Hematopoietic multipotent progenitor cell treated with erythropoietin and hydrocortisone succinate and interleukin-3 and kit ligand, for 15 days (in vitro differentiated cells): ENCODE measurements around the gene CDK4.
"Not testable (repeated sequence)": the region's sequence is repeated elsewhere in the genome, so short reads cannot be mapped to it uniquely, and the experiment has no call there.

ENCODE experiments used
- DNase-seq: peaks from one replicate; pipeline ENCODE4 v3.0.0-alpha.2; 2015; ENCODE audit warnings: low spot score

The CDK4 gene

DNA sequence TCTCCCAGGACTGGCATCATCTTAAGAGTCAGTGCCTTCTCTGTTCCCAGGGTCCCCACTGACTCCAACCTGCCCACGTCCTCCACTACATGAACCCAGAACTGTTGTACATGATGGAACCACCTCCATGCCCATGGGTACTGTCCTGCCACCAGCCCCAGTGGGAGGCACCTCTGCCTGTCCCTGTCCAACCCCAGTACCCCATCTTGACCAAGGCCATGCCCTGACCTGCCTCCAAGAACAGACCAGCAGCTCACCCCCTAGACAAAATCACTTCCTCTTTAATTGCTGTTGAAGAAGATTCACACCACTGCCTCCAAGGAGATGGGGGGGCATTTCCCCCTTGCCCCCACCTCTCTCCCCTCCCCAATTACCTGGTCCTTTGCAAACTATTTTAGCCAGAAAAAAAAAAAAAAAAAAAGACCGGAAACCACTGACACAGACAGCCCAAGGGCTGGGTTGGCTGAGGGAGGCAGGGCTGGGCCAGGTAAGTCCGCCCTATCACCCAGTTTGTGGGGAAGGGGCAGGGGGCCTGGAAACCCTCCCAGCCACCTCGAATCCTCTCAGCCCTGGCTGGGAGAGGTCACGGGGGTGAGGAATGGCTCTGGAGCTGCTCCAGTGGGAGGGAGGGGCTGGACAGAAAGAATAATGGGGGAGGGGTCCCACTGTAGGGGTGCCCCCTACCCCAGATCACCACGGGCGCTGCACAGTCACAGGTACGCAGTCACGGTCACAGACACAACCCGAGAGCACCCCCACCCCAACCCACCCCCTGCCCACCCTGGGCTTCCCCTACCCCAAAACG is 27.0 kb downstream of the CDK4 start:
- DNase-seq = no peak

DNA sequence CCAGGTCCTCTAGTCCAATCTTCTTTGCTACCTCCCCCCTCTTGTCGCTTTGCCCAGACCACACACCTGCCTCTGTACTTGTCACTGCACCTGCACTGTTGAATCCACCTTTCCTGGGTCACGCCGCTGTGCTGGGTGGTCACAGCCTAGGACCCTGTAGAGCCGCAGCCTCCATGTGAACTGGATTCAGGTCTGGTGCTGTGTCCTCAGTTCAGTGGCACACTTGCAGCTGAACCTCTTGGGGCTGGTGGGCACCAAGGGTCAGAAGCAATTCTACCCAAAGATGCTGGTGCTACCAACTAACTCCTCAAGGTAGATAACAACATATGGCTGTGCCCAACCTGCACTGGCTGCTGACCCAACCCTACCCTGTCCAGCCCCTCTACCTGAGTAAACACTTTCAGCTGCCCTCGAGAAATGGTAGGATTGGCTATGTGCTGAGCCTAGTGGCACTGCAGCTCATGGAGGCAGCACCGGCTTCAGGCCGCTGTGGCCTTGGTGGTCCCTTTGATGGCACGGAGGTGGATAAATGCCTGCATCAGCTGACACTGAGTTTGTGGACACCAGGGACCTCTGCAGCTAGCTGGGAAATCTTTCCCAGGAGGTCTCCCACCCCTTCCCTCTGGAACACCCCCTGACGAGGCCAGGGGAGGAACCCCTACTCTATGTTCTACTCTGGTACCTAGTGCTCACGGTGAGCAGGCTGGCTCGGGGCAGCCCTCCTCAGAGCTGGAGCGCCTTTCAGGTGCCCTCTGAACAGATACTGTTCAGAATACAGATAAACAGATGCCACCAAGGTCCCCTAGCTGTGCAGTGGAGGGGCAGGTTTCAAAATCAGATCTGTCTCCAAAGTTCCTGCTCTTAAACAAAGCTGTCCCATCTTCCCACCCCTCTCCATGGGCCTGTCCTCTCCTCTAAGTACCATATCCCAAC is 27.8 kb downstream of the CDK4 start:
- no peak for DNase-seq

DNA sequence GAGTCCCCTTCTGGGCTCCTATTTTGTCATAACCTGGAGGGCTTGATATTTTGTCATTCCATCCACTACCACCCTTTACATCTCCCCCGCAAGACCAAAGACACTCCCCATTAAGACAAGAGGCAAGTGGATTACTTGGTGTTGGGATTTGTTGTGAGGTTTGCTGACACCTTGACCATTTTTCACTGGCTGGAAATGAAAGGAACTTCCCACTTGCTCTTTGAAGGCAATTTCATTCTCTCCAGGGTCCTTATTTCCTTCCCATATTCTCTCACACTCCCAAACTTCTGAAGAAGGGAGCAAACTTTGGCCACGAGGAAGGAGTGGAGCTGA is 28.5 kb downstream of the CDK4 start:
- DNase-seq = no peak

DNA sequence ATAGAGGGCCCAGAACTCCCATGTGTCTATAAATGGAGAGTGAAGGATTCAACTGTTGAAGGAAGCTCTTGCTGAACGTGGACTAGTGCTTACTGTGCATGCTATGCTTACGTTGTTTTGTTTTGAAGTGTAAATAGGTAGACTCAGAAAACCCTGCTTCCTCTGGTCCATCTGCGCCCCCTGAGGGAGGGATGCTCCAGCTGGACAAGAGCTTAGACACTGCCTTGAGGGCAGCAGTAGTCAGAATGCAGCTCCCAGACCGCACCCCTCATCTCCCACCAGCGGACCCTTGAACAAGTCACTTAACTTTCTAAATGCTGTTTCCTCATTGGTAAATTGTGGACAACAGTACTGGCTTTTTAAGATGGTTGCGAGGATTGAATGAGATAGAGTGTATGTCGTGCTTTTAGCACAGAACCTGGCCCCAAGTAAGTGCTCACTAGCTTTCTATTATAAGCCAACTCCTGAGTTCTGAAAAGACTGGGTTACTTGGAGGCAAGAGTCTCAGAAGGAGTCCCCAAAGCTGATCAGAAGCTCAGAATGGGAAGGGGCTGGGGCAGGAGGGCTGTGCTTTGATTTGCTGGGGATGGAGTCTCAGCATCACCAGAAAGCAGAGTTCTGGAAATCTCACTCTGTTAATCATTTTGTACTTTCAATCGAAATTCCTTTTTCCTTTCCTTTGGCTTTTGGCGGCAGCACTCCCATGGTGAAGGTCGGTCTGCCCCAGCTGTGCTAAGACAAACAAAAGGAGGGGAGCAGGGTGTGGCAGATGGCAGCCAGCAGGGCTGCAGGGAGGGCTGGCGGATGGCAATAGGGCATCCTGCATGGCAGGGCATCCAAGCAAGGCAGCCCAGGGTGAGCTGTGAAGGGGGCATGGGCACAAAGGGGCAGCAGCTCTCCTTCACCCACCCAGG is 29.1 kb downstream of the CDK4 start:
- no peak for DNase-seq

DNA sequence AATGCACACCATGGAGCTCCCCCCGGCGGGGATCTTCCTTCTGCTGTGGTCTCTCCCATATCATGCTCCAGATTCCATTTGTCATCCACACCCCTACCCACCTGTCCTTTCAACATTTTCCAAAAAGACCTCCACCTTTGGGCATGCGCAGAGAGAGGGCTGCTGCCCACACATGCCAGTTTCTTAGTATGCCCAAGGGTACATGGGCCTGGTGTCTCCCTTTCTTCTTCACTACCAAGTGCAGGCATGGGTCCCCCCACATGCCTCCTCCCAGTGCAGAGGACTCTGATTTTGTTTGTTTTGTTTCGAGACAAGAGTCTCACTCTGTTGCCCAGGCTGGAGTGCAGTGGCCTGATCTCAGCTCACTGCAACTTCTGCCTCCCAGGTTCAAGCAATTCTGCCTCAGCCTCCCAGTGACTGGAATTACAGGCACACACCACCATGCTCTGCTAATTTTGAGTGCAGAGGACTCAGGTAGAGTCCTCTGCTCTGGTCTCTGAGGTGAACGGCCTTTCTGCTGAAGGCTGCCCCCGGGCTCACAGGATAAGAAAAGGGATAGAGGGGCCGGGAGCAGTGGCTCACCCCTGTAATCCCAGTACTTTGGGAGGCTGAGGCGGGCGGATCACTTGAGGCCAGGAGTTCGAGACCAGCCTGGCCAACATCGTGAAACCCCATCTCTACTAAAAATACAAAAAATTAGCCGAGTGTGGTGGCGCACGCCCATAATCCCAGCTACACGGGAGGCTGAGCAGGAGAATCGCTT is 30.1 kb downstream of the CDK4 start:
- DNase-seq = not testable (repeated sequence)

DNA sequence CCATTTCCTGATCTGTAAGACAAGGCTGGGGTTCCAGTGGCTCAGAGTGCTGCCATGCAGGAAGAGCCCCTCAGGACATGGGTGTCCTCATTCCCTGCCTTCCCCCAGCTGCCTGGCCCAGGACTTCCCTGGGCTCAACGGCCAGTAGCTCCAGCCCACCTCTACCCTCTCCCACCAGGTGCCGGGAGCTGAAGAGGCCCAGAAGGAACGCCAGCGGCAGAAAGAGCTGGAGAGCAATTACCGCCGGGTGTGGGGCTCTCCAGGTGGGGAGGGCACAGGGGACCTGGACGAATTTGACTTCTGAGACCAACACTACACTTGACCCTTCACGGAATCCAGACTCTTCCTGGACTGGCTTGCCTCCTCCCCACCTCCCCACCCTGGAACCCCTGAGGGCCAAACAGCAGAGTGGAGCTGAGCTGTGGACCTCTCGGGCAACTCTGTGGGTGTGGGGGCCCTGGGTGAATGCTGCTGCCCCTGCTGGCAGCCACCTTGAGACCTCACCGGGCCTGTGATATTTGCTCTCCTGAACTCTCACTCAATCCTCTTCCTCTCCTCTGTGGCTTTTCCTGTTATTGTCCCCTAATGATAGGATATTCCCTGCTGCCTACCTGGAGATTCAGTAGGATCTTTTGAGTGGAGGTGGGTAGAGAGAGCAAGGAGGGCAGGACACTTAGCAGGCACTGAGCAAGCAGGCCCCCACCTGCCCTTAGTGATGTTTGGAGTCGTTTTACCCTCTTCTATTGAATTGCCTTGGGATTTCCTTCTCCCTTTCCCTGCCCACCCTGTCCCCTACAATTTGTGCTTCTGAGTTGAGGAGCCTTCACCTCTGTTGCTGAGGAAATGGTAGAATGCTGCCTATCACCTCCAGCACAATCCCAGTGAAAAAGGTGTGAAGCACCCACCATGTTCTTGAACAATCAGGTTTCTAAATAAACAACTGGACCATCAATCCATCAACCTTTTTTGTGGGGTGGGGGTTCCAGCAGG is 31.2 kb downstream of the CDK4 start:
- no peak for DNase-seq

DNA sequence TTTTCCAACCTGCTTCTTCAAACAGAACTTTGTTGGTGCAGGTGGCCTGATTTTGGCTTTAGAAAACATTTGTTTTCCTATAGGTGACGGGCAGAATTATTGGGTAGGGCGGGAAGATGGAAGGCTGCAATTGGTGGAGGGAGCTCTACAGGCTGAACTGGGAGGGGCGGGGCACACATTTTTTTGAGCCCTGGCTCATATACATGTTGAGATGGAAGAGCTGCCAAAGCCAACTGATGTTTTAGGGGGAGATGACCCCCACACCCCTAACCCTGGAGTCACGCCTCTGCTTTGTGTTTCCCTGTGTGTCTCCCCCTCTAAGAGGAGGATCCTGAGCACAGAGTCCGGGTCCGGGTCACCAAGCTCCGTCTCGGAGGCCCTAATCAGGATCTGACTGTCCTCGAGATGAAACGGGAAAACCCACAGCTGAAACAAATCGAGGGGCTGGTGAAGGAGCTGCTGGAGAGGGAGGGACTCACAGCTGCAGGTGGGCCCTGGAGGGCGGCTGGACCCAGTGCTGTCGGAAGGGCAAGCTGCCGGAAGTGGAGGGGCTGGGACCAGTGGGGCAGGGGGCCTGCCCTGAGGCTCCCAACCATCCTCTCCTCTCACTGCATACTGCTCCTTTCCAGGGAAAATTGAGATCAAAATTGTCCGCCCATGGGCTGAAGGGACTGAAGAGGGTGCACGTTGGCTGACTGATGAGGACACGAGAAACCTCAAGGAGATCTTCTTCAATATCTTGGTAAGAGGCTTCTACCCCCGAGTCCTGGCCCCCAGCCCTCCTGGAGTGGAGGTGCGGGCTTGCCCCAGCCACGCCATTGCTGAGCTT is 32.1 kb downstream of the CDK4 start:
- DNase-seq = no peak

DNA sequence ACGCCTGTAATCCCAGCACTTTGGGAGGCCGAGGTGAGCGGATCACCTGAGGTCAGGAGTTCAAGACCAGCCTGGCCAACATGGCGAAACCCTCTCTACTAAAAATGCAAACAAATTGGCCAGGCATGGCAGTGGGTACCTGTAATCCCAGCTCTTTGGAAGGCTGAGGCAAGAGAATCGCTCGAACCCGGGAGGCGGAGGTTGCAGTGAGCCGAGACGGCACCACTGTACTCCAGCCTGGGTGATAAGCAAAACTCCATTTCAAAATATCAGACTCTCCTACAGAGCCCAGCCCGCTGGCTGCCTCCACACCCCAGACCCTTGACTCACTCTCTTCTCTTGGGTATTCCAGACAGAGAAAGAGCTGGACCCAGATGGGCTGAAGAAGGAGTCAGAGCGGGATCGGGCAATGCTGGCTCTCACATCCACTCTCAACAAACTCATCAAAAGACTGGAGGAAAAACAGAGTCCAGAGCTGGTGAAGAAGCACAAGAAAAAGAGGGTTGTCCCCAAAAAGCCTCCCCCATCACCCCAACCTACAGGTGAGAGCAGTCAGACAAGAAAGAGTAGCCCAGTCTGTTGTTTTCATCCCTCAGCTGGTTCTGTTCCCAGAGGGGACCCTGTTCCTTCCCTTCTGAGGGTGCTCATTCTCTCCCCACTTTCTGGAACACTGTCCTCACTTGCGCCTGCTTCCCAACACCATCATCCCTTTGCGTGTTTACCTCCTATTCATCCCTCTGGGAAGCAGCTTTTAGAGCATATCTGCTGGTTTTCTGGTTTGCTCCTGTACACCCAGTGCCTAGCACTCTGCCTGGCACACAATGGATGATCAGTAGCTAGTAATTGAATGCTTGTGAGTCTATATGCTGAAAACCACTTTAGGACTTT is 33.2 kb downstream of the CDK4 start:
- DNase-seq = no peak

DNA sequence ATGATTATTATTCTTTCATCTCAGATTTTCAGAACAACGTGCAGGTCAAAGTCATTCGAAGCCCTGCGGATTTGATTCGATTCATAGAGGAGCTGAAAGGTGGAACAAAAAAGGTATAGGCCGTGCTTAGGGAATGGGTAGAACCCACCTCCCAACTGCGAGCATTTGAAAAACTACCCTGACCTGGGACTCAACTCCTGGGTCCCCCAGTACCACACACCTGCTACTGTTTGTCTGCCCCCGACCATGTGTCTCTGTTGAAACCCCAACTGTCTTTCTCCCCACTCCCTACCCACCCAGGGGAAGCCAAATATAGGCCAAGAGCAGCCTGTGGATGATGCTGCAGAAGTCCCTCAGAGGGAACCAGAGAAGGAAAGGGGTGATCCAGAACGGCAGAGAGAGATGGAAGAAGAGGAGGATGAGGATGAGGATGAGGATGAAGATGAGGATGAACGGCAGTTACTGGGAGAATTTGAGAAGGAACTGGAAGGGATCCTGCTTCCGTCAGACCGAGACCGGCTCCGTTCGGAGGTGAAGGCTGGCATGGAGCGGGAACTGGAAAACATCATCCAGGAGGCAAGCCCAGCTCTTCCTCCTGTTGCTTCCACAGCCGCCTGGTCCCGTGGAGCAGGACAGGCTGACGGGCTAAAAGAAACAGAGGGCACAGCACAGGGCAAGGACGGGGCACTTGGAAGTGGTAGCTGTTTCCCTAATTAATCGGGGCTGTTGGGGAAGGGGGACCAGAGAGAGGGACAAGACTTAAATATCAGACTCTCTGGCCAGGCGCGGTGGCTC is 34.1 kb downstream of the CDK4 start:
- no peak for DNase-seq

DNA sequence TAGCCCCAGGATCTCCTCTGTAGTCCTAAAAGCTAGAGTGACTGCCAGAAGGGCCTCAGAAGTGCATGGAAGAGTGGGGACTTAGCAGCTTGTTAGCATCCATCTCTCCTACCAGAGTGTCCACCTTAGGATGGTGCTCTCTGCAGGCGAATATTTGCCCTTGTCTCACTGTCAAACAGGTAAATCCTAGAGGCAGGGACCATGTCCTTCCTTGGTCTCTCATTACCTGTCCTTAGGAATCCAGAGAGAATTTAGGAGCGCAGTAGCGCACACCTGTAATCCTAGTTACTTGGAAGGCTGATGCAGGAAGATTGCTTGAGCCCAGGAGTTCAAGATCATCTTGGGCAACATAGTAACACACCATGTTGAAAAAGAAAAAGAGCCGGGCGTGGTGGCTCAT is 35.0 kb downstream of the CDK4 start:
- no peak for DNase-seq

DNA sequence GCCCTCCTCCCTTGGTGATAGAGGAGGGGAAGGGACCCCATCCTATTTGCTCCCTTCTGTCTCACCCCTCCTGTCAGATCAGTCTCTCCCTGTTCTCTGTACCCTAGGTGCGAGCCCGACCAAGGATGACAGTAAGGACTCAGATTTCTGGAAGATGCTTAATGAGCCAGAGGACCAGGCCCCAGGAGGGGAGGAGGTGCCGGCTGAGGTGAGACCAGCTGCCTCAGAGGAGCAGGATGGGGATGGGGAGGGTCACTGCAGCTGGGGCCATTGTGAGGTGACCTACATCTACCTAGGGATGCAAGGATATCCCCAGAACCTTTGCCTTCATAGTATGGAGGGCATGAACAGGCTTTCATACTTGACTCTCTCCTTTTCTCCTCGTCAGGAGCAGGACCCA is 35.8 kb downstream of the CDK4 start:
- DNase-seq = no peak

DNA sequence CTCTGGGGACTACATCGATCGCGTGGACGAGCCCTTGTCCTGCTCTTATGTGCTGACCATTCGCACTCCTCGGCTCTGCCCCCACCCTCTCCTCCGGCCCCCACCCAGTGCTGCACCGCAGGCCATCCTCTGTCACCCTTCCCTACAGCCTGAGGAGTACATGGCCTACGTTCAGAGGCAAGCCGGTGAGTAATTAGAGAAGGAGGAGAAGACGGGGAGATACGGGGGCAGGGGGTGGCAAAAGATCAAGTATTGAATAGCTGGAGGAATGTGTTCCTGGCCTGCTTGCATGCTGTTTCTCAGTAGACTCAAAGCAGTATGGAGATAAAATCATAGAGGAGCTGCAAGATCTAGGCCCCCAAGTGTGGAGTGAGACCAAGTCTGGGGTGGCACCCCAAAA is 36.3 kb downstream of the CDK4 start:
- DNase-seq = no peak

DNA sequence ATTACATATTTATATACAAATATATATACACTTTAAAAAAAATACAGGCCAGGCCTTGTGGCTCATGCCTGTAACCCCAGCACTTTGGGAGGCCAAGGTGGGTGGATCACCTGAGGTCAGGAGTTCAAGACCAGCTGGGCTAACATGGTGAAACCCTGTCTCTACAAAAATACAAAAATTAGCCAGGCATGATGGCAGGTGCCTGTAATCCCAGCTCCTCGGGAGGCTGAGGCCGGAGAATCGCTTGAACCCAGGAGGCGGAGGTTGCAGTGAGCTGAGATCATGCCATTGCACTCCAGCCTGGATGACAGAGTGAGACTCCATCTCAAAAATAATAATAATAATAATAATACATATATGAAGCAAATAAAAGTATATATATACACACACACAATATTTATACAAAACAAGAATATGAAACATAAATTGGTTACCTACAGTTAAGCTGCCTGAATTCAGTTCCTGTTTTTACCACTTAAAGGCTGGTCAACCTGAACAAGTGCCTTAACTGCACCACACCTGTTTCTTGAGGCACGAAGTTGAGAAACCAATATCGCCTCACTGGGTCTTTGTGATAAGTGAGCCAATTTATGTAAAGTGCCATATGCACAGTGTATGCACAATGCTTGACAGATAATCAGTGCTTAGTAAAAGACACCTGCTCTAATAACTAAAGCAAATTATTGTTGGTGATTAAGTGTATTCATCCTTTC is 36.9 kb downstream of the CDK4 start:
- not testable (repeated sequence) for DNase-seq

DNA sequence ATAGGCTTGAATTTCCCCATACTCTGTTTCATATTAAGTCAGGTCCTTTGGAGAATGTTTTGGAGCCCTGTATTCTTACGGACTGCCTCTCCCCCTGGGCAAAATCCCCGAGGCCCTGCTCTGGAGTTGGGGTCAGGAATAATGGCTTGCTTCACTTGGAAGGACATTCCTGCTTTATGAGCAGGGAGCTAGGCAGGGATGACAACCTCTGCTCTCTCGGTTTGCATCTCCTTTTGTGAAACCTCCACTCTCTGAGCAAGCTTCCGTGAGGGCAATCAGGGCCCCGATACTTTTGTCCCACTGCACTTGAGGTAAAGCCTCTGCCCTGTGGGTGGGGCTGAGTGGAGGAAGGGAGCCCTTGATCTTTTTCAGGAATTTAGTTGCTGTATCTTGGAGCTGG is 38.9 kb downstream of the CDK4 start:
- no peak for DNase-seq

DNA sequence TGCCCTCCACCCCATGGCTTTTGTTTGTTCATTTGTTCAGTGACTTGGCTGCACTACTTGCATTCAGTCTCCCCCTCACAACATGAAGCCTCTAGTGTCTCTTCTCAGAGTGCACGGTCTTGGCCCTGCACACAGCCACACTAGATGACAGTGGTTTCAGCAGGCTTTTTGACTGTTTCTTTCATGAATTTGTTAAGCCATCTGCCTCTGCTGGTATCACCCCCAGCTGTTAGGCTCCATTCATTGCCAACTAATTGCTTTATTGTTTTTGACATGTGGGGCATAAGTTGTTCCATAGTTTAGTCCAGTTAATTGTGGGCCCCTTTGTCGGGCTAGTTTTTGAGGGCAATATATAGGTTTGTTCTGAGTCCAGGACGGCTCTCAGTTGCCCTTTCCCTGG is 39.4 kb downstream of the CDK4 start:
- DNase-seq = no peak

DNA sequence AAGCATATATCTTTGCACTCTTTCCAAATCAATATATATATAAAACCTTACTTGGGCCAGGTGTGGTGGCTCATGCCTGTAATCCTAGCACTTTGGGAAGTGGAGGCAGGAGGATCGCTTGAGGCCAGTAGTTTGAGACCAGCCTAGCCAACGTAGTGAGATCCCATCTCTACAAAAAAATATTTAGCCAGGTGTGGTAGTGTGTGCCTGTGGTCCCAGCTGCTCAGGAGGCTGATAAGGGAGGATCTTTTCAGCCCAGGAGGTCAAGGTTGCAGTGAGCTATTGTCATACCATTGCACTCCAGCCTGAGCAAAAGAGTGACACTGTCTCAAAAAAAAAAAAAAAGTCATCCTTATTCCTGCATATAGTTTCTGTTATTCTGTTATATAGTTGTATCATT is 43.8 kb downstream of the CDK4 start:
- no peak for DNase-seq

DNA sequence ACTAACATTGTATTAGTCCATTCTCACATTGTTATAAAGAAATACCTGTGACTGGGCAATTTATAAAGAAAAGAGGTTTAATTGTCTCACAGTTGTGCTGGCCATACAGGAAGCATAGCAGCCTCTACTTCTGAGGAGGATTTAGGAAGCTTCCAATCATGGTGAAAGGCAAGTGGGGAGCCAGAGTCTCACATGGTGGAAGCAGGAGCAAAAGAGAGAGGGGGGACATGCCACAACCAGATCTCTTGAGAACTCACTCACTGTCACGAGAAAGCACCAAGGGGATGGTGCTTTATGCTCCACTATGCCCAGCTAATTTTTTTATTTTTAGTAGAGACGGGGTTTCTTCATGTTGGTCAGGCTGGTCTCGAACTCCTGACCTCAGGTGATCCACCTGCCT is 44.9 kb downstream of the CDK4 start:
- no peak for DNase-seq
